HG02885 (cell line): ENCODE results near the gene ANKRD6.

Experiments
- ATAC-seq: cut with Tn5 transposase; IDR thresholded peaks from one replicate; pipeline ENCODE4 v1.9.1; 2021; ENCODE audit warnings: mild to moderate bottlenecking; ENCODE audit not compliant: unreplicated experiment, poor library complexity

The ANKRD6 gene

DNA sequence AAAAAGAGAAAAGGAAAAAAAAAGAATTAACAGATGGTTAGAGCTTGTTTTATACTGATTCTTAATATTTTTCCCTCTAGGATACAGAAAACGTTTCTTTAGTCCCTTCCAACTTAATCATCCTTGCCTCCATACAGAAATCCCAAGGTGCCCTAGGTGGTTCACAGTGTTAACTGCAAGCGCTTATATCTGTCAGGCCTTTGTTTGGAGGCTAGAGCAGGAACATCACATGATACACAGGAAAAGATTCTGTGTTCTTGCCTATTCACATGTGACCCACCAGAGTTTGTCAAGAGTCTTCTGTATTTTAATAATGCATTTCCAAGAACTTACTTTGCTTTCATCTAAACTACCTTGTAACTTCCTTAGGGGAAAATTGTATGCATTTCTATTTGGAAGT is 31.3 kb downstream of the ANKRD6 start:
- ATAC-seq, result no peak

DNA sequence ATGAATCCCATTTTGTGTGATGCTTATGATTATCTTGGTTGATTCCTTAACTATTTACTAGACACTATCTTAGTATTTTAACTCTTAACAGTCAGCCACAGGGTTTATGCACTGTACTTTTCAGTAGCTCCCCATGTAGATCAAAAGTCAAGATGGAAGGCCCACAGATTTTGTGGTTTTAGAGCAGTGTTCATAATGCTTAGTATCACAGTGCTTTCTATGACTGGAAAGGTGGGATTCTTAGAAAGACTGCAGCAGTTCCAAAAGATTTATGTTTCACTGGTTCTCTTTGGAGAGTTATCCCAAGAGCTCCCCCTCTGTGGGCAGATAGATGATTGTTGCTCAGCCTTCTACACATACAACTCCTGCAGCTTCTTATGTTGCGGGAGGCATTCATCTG is 34.5 kb downstream of the ANKRD6 start:
- ATAC-seq, result no peak

- no peak for ATAC-seq
Observed at GRCh38 chr6:89468998-89469397, 36.0 kb downstream of the ANKRD6 start.

- no peak for ATAC-seq
Observed at GRCh38 chr6:89471287-89471867, 38.4 kb downstream of the ANKRD6 start.

- no peak for ATAC-seq
Observed at GRCh38 chr6:89475101-89475500, 42.1 kb downstream of the ANKRD6 start.

DNA sequence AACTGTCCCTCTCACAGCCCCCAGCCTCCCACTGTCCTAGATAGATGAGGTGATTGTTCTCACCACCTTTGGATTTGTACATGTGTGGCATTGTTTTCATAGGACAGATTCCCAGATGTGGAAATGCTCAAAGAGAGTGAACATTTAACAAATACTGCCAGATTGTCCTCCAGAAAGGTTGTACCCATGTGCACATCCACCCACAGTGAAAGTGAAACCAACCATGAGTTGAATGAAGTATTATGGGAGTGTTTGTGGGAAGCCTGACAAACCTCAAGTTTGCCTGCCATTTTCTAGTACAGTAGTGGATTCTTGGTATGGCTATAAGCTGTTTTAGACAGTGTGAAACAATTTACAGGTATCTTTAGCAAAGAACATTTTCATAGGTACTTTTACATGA is 42.7 kb downstream of the ANKRD6 start:
- ATAC-seq, result peak; percentile 70

- ATAC-seq, result no peak
Observed at GRCh38 chr6:89479897-89480296, 46.9 kb downstream of the ANKRD6 start.

GRCh38 chr6:89481695-89482094 is 48.7 kb downstream of the ANKRD6 start:
- ATAC-seq, result no peak

DNA sequence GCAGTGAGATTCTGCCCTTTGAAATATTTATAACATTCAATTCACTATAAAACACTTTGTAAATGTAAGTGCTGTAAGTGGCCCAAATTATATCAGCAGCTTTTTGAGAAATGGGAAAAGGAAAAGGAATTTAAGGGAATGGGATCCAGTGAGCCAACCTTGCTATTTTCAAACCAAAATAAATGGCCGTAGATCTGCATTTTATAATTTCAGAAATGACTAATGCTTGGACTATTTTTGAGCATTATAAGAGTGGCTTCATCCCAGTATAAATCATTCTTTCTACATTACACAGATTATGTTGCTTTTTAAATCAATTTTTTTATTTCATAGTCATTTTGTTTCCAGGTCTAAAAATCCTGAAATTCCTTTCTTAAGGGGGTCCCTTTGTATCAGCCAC is 49.2 kb downstream of the ANKRD6 start:
- no peak for ATAC-seq

DNA sequence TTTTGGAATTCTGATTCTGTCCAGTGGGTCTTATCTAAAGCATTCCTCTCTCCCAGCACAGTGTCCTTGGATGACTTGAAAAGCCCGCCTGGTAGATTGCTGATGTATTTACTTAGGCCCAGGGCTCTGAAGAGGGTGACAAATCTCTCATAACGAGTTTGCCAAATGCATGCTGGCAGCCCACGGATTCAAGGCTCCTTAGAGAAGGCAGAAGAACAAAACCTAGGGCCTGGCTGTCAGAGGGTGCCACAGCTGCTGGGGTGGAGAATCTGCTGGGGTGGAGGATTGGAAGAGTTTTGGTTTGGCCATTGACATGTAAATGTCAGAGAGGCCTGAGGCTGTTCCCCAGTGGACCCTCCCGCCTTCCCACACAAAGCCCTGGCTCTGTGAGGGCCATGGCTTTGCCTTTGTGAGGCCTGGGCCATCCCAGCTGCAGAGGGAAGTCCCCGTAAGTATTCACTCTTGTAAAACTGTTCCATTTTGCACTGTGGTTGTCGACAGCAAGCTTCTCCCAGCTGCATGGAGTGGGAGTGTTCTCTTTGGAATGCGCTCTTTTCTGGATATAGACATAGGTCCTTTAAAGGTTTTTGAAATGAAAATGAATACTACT is 50.3 kb downstream of the ANKRD6 start:
- ATAC-seq, result no peak

DNA sequence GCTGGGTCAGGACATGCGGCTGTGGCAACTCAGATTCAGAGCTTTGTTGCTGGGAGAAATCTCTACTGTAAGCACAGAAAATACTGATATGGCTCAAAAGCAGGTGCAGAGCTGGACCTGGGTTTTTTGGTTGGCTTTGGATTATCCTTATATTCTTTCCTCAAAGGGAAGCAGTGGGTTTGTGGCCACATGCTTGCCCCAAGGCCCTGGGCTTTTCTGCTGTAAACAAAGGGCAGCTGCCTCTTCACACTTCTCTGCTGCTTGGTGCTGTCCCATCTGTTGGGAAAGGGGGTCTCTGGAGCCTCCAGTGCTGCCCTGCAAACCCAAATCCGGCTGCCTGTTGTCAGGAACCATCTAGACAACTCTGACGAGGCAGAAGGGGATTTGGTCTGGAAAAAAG is 52.4 kb downstream of the ANKRD6 start:
- no peak for ATAC-seq

DNA sequence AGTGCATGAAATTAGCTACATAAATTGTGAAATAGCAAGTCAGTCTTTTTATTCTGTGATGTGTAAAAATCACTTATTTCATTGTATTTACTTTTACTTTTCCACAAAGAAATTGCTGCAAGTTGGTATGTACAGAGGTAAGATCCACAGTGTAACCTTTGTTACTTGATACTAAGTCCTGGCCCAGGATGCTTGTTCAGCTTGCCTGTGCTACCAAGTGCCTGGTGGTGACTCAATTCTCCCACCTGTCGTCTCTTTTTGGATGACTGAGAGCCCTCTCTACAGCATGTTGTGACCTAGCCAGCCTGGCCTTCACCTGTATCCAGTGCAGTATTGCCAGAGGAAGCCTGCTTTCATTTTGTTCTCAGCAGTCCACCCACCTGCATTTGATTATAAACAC is 54.9 kb downstream of the ANKRD6 start:
- ATAC-seq, result no peak

GRCh38 chr6:89488438-89488837 is 55.5 kb downstream of the ANKRD6 start:
- ATAC-seq, result no peak

GRCh38 chr6:89489078-89489477 is 56.1 kb downstream of the ANKRD6 start:
- ATAC-seq, result no peak

GRCh38 chr6:89492025-89492640 is 59.2 kb downstream of the ANKRD6 start:
- ATAC-seq, result no peak

GRCh38 chr6:89494131-89494793 is 61.3 kb downstream of the ANKRD6 start:
- ATAC-seq, result no peak

DNA sequence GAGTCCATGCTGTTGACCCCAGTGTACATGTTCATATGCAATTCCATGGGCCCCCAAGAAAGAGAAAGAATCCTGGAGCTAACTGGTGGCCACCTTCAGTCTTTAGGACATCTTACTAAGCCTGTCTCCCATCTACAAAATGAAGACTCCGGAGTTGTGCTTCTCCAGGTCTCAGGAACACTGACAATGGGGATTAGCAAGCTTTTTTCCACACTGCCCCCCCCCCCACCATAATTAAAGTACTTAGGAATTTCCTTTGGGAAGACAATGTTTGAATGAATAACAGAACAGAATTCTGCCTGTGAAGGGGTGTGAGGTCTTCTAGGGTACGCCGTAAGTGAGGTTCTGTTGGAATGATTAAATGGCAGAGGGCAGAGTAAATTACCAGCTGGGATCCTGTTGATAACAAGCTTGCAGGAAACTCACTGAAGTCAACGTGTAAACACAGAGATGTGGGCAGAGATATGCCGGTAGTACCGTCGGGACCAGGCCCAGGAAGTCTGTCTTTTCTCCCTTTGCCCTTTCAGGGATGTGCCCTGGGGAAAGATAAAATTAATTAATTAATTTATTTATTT is 63.1 kb downstream of the ANKRD6 start:
- ATAC-seq, result no peak

DNA sequence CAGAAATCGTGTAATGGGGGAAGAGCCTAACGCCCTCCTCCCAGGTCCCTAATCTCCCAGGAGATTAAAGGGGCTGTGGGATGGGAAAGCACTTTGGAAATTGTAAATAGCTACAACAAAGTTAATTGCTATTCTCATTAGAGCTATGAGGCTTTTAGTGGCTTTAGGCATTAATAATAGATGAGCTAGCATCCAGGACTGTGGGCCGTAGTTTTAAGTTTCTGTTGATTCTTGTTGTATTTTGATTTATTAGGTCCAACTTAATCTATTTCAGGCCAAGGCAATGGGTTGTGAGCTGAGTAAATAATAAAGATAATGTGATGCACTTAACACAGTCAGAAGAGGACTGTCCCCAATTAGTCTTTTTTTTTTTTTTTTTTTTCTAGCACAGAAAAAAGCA is 67.7 kb downstream of the ANKRD6 start:
- ATAC-seq, result no peak

- ATAC-seq, result no peak
Observed at GRCh38 chr6:89501222-89501621, 68.3 kb downstream of the ANKRD6 start.

GRCh38 chr6:89501753-89502152 is 68.8 kb downstream of the ANKRD6 start:
- ATAC-seq, result no peak

DNA sequence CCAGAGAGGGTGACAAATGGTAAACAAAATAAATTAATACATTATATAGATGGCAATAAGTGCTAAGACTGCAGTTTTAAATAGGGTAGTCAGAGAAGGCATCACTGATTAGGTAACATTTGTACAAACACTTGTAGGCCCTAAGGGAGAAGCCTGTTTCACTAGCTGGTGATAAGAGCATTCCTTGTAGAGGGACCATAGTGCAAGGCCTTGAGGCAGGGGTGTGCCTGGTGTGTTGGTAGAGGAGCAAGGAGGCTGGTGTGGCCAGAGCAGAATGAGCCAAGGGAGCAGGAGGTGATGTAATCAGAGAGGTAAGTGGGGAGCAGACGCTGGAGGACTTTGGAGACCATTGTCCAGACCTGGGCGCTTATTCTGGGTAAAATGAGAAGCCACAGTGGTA is 70.7 kb downstream of the ANKRD6 start:
- no peak for ATAC-seq
